GM21423 (cell line): Measurements from ENCODE around the gene HOXA7.

Experiments used
- ATAC-seq: cut with Tn5 transposase; IDR thresholded peaks from one replicate; pipeline ENCODE4 v1.9.1; 2021; ENCODE audit warnings: mild to moderate bottlenecking, moderate library complexity; ENCODE audit not compliant: unreplicated experiment

Gene HOXA7

GRCh38 chr7:27122077-27122910 is 34.2 kb downstream of the HOXA7 start:
- no peak for ATAC-seq

GRCh38 chr7:27121684-27122076 is 34.8 kb downstream of the HOXA7 start:
- no peak for ATAC-seq

- no peak for ATAC-seq
Measured at GRCh38 chr7:27119412-27119911, 37.0 kb downstream of the HOXA7 start.

- ATAC-seq, result no peak
Measured at GRCh38 chr7:27118580-27118979, 37.9 kb downstream of the HOXA7 start.

DNA sequence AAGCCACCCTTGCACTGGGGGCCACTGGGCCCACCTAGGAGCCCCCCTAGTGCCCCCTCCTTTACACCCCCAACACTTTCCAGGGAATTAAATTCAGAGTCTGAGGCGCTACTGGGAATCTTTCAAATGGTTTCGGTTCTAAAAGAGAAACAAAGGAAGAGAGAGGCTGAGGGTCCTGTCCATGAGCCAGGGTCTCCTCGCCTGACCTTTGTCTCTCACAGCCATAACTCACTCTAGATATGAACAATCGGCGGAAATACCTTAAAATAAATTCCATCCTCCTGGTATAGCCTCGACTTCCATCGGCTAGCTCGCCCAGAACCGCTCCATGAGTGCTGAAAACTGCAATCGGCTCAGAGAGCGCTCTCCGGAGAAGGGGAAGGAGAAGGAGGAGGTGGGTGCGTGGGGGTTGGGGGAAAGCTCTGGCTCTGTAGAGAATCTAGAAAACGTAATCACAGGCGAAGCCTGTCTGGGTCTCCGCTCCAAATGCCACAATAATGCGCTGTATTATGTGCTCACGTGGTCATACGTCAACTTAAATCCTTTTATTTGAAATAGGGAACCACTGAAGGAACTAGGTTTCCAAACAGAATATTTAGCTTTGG is 38.5 kb downstream of the HOXA7 start:
- no peak for ATAC-seq

GRCh38 chr7:27116962-27117886 is 39.3 kb downstream of the HOXA7 start:
- no peak for ATAC-seq

DNA sequence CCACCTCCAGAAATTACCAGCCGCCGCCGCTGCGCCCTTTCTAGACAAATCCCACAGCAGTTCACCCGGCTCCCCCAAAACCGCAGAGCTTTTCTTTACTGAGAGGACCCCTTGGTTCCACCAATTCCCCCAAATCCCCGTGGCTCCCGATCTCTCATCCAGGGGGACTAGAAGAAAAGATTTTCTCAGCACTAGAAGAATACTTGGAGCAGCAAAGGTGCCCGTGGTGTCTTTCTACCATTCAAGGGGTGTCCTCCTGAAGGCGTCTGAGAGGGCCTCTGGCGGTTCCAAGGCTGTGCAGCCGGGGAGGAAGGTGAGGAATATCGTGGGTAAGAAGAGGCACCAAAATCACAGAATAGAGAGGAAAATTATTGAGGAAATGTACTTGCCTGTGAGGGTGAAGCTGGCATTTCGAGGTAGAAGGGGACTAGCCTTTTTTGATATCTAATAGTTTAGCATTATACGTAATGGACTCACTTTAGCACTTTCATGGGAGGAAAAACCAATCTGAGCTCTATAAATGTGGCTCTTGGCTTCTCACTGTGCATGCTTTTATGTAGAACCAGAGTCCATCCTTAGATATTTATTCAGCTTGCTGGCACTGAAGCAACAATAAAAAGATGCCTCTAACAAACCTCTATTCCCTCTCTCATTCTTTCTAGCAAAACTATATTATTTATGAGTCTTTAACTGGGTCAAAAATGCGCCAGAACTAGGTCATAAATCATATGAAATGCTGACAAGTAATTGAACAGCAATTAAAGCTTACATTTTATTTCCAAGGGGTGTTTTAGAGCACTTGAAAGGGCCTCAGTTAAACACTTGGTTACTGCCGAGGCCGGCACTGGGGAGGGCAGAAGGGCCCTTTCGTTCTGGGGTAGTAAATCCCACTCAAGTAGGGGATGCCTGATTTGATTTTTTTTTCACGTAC is 40.2 kb downstream of the HOXA7 start:
- ATAC-seq, result no peak

GRCh38 chr7:27115221-27116026 is 41.1 kb downstream of the HOXA7 start:
- ATAC-seq, result no peak

- no peak for ATAC-seq
Measured at GRCh38 chr7:27114881-27115220, 41.6 kb downstream of the HOXA7 start.

DNA sequence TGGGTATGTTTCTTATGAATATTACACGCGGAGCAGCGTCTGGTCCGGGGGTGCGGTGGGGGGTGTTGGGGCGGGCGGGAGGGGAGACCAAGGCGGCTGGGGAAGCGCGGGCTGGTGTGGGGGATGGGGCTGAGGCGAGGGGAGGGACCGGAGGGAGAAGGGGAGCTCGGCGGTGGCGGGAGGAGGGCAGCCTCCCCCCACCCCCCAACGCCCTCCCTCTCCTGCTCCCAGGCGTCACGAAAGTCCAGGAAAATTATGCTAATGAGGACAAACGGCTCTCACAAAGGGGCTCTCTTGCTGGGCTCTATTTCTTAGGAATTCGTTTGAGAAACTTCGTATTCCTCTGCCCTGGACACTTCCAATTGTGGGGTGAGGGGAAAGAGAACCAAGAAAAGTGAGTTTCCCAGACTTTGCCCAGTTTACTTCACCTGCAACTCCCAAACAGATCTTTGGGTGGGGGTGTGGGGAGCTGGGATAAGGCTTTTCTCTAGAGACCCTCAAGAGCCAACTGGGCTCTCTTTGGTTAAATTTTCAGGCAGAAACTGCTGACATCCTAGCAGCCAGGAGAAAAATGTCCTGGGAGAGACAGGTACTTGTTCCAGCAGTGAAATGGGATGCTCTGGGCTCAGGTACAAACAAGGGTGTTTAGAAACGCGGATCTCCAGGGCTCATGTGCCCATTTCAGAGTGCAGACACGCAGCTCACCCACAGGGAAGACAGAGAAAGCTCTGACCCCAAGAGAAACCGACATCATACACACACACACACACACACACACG is 42.3 kb downstream of the HOXA7 start:
- no peak for ATAC-seq

DNA sequence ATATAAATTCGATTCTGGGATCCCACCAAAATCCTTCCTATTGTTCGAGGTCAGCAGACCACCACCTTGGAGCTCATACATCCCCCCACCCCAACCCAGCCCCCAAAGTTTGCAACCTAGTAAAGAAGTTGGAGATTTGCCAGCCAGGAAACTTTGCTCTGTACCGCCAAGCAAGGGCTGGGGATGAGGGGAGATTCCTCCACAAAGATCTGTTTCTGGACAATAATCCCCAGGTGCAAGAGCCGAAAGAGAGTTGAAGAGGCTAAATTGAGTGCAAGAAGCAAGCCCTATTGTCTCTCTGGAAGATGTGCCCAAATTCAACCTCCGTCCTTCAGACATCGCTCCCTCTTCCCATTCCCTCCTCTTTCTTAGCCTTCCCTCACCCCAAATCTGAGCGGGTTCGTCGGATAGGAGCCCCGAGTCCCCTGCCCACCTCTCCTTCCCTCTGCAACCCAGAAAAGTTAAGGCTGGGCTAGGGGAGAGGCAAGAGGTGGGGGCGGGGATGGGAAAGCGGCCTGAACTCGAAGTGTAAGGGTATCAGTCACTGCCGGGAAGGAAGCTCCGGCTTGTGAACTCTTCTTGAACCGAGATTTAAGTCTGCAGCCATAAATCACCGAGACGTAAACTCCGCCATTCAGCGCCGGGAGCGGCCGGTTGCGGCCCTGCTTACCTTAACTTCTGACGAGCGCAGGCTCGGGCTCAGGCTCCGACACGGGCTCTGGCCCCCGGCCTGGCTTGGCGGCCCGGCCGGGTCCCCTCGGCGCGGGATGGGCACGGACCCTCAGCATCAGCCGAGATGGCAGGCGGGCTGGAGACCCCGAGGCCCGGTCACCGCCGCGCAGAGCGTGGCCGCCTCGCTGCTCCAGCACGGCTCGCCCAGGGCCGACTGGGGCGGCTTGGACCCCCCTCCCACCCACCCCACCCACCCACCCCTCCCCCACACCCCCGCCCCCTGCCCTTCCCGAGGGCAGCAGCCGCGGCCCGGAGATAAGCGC is 43.2 kb downstream of the HOXA7 start:
- ATAC-seq, result no peak

- ATAC-seq, result no peak
Measured at GRCh38 chr7:27112361-27112760, 44.1 kb downstream of the HOXA7 start.

DNA sequence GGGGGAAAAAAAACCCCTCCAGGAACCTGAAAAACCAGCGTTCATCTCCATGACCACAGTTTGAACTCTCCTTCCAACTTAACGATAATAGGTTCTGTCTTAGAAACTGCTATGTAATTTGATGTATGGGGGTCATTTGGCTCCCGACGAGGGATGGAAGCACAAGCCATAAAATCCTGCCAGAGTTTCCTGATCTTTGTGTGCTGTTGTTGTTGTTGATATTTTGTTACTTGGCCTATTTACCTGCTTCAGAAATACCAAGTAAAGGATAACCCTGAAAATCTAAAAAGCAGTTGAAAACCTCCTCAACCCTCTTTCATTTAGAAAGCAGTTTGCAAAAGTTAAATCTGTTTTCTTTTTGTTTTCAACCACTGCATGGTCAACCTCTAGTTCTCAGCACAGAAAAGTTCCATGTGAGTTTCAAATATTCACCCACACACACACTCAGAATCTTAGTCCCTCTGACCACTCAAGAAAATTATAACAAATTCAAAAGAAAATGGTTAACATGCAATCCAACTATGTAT is 44.7 kb downstream of the HOXA7 start:
- ATAC-seq, result no peak

DNA sequence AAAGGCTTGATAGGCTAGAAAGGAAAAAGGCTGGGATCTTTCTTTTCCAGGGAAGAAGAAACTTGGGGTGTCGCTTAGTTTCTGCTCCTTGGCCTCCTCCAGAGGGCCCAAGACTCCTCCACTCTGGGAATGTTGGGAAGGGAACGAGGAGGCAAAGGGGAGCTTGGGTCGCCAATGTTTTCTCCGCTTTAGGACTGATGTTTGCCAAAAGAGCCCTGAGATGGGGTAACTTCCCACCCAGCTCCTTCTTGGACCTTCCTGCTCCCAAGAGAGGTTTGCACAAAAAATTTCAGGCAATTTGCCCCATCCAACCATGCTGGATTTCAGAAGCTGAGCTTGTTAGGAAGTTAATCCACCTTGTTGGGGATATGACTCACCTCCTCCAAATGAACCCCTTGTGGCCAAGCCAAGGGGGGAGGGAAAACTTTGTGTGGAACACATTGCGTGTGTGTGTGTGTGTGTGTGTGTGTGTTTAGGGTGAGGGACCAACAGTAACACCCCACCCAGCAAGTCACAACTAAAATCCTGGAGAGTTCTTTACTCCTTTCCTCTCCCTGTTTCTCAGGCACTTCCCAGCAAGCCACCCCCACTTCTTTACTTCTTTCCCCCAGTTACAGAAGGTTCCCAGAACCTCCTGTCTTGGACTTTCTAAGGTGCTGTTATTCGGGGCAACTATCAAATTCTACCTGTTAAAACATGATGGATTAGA is 45.3 kb downstream of the HOXA7 start:
- ATAC-seq, result no peak

- no peak for ATAC-seq
Measured at GRCh38 chr7:27110186-27111031, 46.1 kb downstream of the HOXA7 start.
